CD4-positive, CD25-positive, alpha-beta regulatory T cell (primary cell): ENCODE measurements around the gene FXYD6. TPM values are rescaled to one million over a fixed set of nuclear protein-coding genes. Genes with fewer than 3 reads are reported as not detected.

ENCODE experiments used
- ATAC-seq, 2 donors: fragments of 150-1000 bp; cut with Tn5 transposase; one replicate each; pipeline ENCODE4 v1.10.0; 2021; ENCODE audit warnings: low read depth in 2 of 2, moderate number of reproducible peaks in 2 of 2, moderate library complexity in 1 of 2
- DNase-seq, 3 donors: peaks; one replicate each; pipeline versions ENCODE4 v3.0.0 to v3.0.0-alpha.2; 2012 to 2022; ENCODE audit warnings: mixed read lengths in 1 of 3
- H3K27ac ChIP-seq: one replicate; pipeline ENCODE4 v1.7.0; 2013; ENCODE audit warnings: mild to moderate bottlenecking, low read length; ENCODE audit not compliant: insufficient read depth, poor library complexity, severe bottlenecking
- H3K27me3 ChIP-seq: one replicate; pipeline ENCODE4 v1.7.0; 2013; ENCODE audit warnings: low read length; ENCODE audit not compliant: control insufficient read depth, insufficient read depth
- H3K36me3 ChIP-seq: one replicate; pipeline ENCODE4 v1.7.0; 2013; ENCODE audit warnings: mild to moderate bottlenecking, low read length, moderate library complexity; ENCODE audit not compliant: control insufficient read depth, insufficient read depth
- H3K4me1 ChIP-seq: 2 replicates; pipeline ENCODE4 v1.7.0; 2013; ENCODE audit warnings: mild to moderate bottlenecking, low read length; ENCODE audit not compliant: insufficient read depth, control insufficient read depth, poor library complexity, severe bottlenecking
- H3K4me3 ChIP-seq: one replicate; pipeline ENCODE4 v1.7.0; 2013; ENCODE audit warnings: low read depth, mild to moderate bottlenecking, low read length, moderate library complexity
- H3K9me3 ChIP-seq, 2 experiments: 1 replicate in 1 of 2; 2 replicates in 1 of 2; pipeline ENCODE4 v1.7.0; 2013; ENCODE audit warnings: low read length in 2 of 2, mild to moderate bottlenecking in 1 of 2, moderate library complexity in 1 of 2; ENCODE audit not compliant: control insufficient read depth in 2 of 2
- H3K27ac Mint-ChIP-seq, 3 donors: one replicate each; pipeline ENCODE4 v1.8.0; 2020 to 2022; ENCODE audit warnings: mild to moderate bottlenecking in 3 of 3, mixed read lengths in 3 of 3, moderate library complexity in 2 of 3
- H3K27me3 Mint-ChIP-seq: one replicate; pipeline ENCODE4 v1.8.0; 2022; ENCODE audit warnings: mild to moderate bottlenecking, mixed read lengths
- H3K36me3 Mint-ChIP-seq: one replicate; pipeline ENCODE4 v1.8.0; 2020; ENCODE audit warnings: mixed read lengths
- H3K4me1 Mint-ChIP-seq, 4 donors: one replicate each; pipeline ENCODE4 v1.8.0; 2020 to 2022; ENCODE audit warnings: mixed read lengths in 4 of 4, mild to moderate bottlenecking in 1 of 4
- H3K4me3 Mint-ChIP-seq, 4 donors: one replicate each; pipeline ENCODE4 v1.8.0; 2020 to 2022; ENCODE audit warnings: mild to moderate bottlenecking in 4 of 4, mixed read lengths in 4 of 4, moderate library complexity in 3 of 4
- H3K9me3 Mint-ChIP-seq, 7 donors: one replicate each; pipeline ENCODE4 v1.8.0; 2020 to 2022; ENCODE audit warnings: mixed read lengths in 7 of 7, mild to moderate bottlenecking in 3 of 7, moderate library complexity in 2 of 7
- polyA plus RNA-seq, 4 donors: library from polyadenylated mRNA; unstranded; fragments of 300-500 nt; fragmentation: Illumina TruSeq; gene quantifications; one replicate each; pipeline ENCODE4 v1.2.3, GENCODE V29; 2021
- total RNA-seq: library from RNA; stranded (reverse); gene quantifications from one replicate; pipeline ENCODE4 v1.2.3, GENCODE V29; 2022

FXYD6 gene
- total and polyA plus RNA-seq, 5 donors from 2014 or later: not detected

DNA sequence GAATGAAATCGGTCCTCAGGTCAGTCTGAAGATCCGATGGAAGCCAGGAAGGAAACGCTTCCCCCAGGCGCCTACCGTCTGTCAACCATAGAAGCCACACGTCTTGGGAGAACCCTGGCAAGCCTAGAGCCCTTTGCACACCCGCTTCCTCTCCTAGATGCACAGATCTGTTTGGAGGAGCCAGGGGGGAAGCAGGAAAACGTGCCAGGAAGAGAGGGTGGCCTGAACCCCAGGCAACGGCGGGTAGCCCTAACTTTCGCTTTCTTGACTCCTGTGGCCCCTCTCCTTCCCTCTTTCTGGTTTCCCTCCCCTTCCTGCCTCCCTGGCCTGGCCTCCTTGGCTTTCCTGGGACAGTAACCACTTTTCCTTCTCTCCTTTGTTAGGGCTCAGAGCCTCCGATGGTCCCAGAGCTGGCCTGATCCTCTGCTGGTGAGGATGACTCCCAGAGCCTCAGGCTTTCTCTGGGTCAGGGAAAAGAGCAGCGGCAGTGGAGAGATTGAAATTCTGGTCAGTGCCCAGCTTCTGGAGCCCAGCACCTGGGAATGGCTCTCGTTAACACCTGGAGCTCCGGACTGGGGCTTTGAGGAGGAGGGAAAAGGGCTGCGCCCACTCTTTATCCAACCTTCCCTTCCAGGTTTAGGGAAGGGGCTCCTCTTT lies 2.1 kb downstream of the FXYD6 start:
- Mint-ChIP-seq H3K9me3 (peaks cover 0 to 2% (median 0%) of the 10 kb centered on the region in 7 donors), H3K27me3 (peaks cover 61% of the 10 kb centered on the region), H3K4me1 (peaks cover 0 to 34% (median 23%) of the 10 kb centered on the region in 4 donors), H3K4me3 (peak overlapping the region in 1 of 4 donors; percentile 49), H3K27ac (no peak overlapping the region), H3K36me3 (peaks cover 3% of the 10 kb centered on the region)
- Histone ChIP-seq H3K27ac (no peak overlapping the region), H3K9me3 (no peaks in the 10 kb centered on the region), H3K4me1 (peaks cover 29% of the 10 kb centered on the region), H3K36me3 (no peaks in the 10 kb centered on the region), H3K4me3 (no peak overlapping the region), H3K27me3 (peaks cover 35% of the 10 kb centered on the region)
- DNase-seq: no peak
- no peak for ATAC-seq

DNA sequence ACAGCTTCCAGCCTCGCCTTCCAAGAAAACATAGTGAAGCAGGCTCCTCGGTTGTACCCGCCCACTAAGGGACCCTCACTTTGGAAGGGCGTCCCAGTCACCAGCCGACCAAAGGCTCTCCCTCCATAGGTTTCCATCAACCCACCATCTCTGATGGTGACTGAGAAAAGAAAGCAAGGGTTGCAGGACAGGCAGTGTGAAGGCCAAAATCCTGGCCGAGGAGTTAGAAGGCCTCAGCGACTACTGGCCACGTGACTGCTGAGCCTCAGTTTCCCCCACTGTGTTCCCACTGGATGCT lies 2.7 kb downstream of the FXYD6 start:
- no peak for DNase-seq
- Mint-ChIP-seq H3K9me3 (peaks cover 0 to 2% (median 0%) of the 10 kb centered on the region in 7 donors), H3K4me3 (no peak overlapping the region), H3K27me3 (peaks cover 56% of the 10 kb centered on the region), H3K4me1 (peaks cover 0 to 34% (median 23%) of the 10 kb centered on the region in 4 donors), H3K27ac (no peak overlapping the region), H3K36me3 (peaks cover 3% of the 10 kb centered on the region)
- no peaks in the 10 kb centered on the region for H3K9me3 ChIP-seq
- peaks cover 33% of the 10 kb centered on the region for H3K27me3 ChIP-seq
- H3K27ac ChIP-seq: no peak overlapping the region
- peaks cover 29% of the 10 kb centered on the region for H3K4me1 ChIP-seq
- ATAC-seq: no peak
- no peaks in the 10 kb centered on the region for H3K36me3 ChIP-seq
- no peak overlapping the region for H3K4me3 ChIP-seq

DNA sequence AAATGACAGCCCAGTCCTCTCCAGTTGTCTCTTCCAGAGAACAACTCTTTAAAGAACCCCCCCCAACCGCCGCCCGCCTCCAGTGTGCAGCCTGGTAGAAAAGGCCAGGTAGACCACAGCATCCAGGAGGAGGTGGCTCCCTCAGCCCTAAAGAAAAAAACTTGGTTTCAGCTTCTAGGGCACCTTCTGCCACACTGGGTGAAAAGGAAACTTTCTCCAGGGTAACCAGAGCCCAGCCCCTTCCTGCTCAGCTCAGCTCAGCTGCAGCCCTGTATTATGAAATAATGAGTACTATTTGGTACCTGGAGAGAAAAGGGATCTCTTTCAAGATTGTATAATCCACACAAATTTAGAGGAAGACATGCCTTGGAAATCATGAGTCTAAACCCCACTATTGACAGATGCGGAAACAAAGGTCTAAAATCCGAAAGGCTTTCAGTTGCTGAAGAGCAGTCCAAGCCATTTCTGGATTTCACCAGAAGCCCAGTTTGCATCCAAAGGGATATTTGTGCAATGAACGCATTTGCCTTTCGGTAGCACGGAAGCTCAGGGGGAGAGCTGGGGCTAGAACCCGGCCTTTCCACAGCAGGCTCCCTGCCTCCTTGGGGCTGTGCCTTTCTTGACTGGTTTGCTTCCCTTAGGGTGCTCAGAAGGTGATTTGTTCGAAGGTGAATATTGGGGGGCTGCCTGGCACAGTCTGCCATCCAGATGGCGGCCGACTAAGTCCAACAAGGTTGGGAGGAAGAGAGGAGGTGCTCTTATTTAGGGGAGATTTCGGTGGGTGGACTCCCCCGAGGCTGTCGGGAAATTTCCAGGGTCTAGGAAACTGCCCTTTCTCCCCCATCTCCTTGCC lies 3.3 kb downstream of the FXYD6 start:
- Mint-ChIP-seq H3K9me3 (peaks cover 0 to 2% (median 0%) of the 10 kb centered on the region in 7 donors), H3K4me1 (peaks cover 0 to 34% (median 23%) of the 10 kb centered on the region in 4 donors), H3K27me3 (peaks cover 50% of the 10 kb centered on the region), H3K4me3 (no peak overlapping the region), H3K27ac (no peak overlapping the region), H3K36me3 (peaks cover 3% of the 10 kb centered on the region)
- Histone ChIP-seq H3K27ac (no peak overlapping the region), H3K36me3 (no peaks in the 10 kb centered on the region), H3K4me1 (peaks cover 29% of the 10 kb centered on the region), H3K4me3 (no peak overlapping the region), H3K27me3 (peaks cover 27% of the 10 kb centered on the region), H3K9me3 (no peaks in the 10 kb centered on the region)
- DNase-seq: peak in 2 of 3 donors; percentile 2 to 42
- ATAC-seq: peak in 1 of 2 donors; percentile 27

DNA sequence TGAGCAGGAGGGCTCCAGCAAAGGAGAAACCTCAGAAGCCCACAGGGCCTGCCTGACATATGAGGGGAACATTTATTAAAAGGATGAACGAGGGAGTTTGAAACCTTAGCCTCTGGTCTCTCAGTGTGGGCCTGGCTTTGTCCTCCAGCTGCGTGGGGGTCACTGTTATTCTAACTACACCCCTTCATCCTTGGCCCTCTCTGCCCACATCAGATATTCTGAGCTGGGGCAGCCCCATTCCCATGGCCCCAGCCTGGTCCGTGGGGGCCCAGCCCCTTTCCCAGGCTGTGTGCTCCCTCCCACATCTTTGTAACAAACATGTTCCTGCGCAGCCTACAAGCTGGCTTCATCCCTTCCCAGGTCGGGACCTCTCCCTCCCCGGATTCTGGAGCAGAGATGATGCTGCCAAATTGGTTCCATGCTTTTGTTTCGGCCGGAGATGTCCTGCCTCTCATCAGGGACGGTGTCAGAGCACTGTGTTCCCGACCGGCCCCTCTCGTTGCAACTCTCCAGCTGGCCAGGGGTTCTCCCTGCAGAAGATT lies 4.0 kb downstream of the FXYD6 start:
- H3K4me3 ChIP-seq: no peak overlapping the region
- Mint-ChIP-seq H3K36me3 (peaks cover 3% of the 10 kb centered on the region), H3K4me1 (peaks cover 0 to 32% (median 23%) of the 10 kb centered on the region in 4 donors), H3K4me3 (no peak overlapping the region), H3K27me3 (peaks cover 43% of the 10 kb centered on the region), H3K27ac (no peak overlapping the region), H3K9me3 (peaks cover 0 to 2% (median 0%) of the 10 kb centered on the region in 7 donors)
- H3K4me1 ChIP-seq: peaks cover 29% of the 10 kb centered on the region
- no peaks in the 10 kb centered on the region for H3K9me3 ChIP-seq
- DNase-seq (no peak), ATAC-seq (no peak)
- peaks cover 26% of the 10 kb centered on the region for H3K27me3 ChIP-seq
- H3K27ac ChIP-seq: no peak overlapping the region
- no peaks in the 10 kb centered on the region for H3K36me3 ChIP-seq

DNA sequence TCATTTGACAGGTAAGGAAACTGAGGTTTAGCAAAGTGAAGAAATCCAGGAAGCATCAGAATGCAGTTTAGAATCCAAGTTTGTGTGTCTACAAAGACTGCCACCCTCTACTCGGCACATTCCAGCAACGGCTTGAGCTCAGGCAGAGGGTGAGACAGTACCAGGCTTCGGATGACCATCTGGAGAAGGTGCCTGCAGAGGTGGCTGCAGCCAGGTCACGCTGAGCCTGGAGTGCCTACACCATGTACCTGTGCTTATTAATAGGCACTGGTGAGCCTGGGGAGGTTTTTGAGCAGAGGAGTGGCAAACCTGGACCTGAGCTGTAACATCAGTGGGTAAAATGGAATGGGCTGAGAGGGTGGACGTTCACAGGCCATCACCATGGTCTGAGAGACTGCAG lies 4.7 kb downstream of the FXYD6 start:
- no peak overlapping the region for H3K27ac Mint-ChIP-seq
- H3K27me3 ChIP-seq: peaks cover 19% of the 10 kb centered on the region
- peak overlapping the region in 1 of 4 donors; percentile 51 for H3K4me3 Mint-ChIP-seq

DNA sequence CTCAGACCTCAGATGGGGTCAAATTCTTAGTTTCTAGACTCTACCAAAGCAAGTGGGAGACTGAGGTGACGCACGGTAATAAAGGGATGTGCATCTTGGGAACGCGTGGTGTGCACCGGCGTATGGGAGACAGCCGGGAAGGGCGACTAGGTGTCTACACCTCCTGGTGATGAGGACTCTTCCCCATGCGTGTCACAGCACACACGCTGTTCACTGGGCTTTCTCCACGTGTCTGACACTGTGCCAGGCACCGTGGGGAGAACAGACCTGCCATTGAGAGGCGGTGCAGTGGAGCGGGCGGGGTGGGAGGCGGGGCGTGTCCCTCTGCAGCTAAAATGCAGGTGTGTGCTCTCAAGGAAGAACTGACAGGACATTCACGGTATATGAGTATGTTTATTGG lies 5.3 kb downstream of the FXYD6 start:
- H3K9me3 Mint-ChIP-seq: peaks cover 0 to 2% (median 0%) of the 10 kb centered on the region in 7 donors
- H3K4me1 ChIP-seq: peaks cover 20% of the 10 kb centered on the region
- H3K27ac Mint-ChIP-seq: no peak overlapping the region
- H3K27ac ChIP-seq: no peak overlapping the region
- no peak overlapping the region for H3K4me3 Mint-ChIP-seq
- no peak overlapping the region for H3K4me3 ChIP-seq
- peaks cover 22% of the 10 kb centered on the region for H3K27me3 ChIP-seq
- ATAC-seq: no peak
- H3K4me1 Mint-ChIP-seq: peaks cover 0 to 21% (median 19%) of the 10 kb centered on the region in 4 donors
- no peaks in the 10 kb centered on the region for H3K36me3 ChIP-seq
- no peak for DNase-seq
- peaks cover 36% of the 10 kb centered on the region for H3K27me3 Mint-ChIP-seq
- H3K36me3 Mint-ChIP-seq: peaks cover 3% of the 10 kb centered on the region
- H3K9me3 ChIP-seq: no peaks in the 10 kb centered on the region

More for the DNA sequence above, 4.7 kb downstream of the FXYD6 start:
- DNase-seq (no peak), ATAC-seq (no peak)
- no peak overlapping the region for H3K4me3 ChIP-seq
- no peak overlapping the region for H3K27ac ChIP-seq
- H3K36me3 ChIP-seq: no peaks in the 10 kb centered on the region
- H3K9me3 ChIP-seq: no peaks in the 10 kb centered on the region
- H3K4me1 ChIP-seq: peaks cover 26% of the 10 kb centered on the region
- Mint-ChIP-seq H3K9me3 (peaks cover 0 to 2% (median 0%) of the 10 kb centered on the region in 7 donors), H3K27me3 (peaks cover 36% of the 10 kb centered on the region), H3K4me1 (peaks cover 0 to 24% (median 20%) of the 10 kb centered on the region in 4 donors), H3K36me3 (peaks cover 3% of the 10 kb centered on the region)

DNA sequence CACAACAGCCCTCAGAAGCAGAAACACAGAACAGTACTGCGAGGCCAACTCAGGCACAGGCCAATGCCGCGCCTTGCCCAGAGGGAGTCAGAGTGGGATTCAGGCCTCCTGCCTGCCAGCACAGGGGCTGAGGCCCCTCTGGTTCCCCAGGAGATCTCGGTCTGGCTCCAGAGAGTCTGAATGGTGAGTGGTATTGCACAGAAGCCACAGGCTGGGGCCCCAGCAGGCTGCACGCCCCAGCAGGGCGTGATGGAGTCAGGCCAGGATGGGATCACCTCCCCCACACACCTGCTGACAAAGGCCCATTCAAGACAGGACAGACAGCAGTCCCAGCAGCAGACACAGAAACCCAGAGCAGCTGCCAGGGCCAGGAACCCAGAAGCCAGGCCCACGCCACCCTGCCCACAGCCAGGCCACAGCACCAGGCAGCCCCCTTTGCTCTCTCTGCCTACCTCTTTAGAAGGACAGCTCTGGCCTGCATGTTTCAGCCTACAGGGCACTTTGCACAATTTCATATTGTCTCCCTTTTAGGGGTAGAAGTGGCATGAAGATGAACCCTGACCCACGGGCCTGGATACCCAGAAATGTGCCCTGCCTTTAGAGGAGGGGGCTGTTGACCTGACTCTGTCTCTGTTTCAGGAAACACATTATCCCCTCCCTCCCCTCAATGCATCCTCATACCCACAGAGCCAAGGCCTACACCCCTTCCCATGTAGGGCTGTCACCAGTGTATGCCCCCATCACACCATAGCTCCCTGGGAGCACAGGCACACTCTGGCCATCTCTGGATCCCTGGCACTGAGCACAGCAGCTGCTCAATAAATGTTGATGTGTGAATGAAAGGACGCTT lies 6.1 kb downstream of the FXYD6 start:
- DNase-seq: no peak
- Histone ChIP-seq H3K27me3 (peaks cover 21% of the 10 kb centered on the region), H3K27ac (no peak overlapping the region), H3K4me1 (peaks cover 12% of the 10 kb centered on the region), H3K36me3 (no peaks in the 10 kb centered on the region), H3K9me3 (no peaks in the 10 kb centered on the region), H3K4me3 (no peak overlapping the region)
- H3K27ac Mint-ChIP-seq: no peak overlapping the region
- ATAC-seq: no peak
- H3K9me3 Mint-ChIP-seq: peaks cover 0 to 2% (median 0%) of the 10 kb centered on the region in 7 donors
- no peak overlapping the region for H3K4me3 Mint-ChIP-seq
- H3K27me3 Mint-ChIP-seq: peaks cover 28% of the 10 kb centered on the region
- peaks cover 0 to 14% (median 13%) of the 10 kb centered on the region in 4 donors for H3K4me1 Mint-ChIP-seq
- H3K36me3 Mint-ChIP-seq: peaks cover 3% of the 10 kb centered on the region
